Osteoblast (primary cell): Measurements from ENCODE around the gene CHD1. TPM values are rescaled to one million over a fixed set of nuclear protein-coding genes. Genes with fewer than 3 reads are reported as not detected.

ENCODE experiments used
- DNase-seq: peaks from one replicate; pipeline ENCODE4 v3.0.0; 2011; ENCODE audit warnings: low spot score, mixed read lengths; ENCODE audit not compliant: insufficient read length; ENCODE audit errors: missing footprints
- H2AFZ ChIP-seq: 2 replicates; pipeline ENCODE4 v1.6.0; 2011; ENCODE audit warnings: mild to moderate bottlenecking, low read length
- H3K27ac ChIP-seq: 2 replicates; pipeline ENCODE4 v1.5.1; 2011; ENCODE audit warnings: mild to moderate bottlenecking, low read depth, low read length, moderate library complexity
- H3K27me3 ChIP-seq: 2 replicates; pipeline ENCODE4 v1.6.0; 2012; ENCODE audit warnings: mild to moderate bottlenecking, control low read depth, inconsistent platforms, low read length, moderate library complexity; ENCODE audit not compliant: insufficient read depth
- H3K36me3 ChIP-seq: 2 replicates; pipeline ENCODE4 v1.5.1; 2011; ENCODE audit warnings: mild to moderate bottlenecking, low read length, control low read depth, moderate library complexity; ENCODE audit not compliant: insufficient read depth
- H3K4me1 ChIP-seq: 2 replicates; pipeline ENCODE4 v1.5.1; 2011; ENCODE audit warnings: mild to moderate bottlenecking, low read length, control low read depth, moderate library complexity; ENCODE audit not compliant: insufficient read depth
- H3K4me2 ChIP-seq: 2 replicates; pipeline ENCODE4 v1.6.0; 2011; ENCODE audit warnings: mild to moderate bottlenecking, low read length; ENCODE audit not compliant: insufficient read depth
- H3K4me3 ChIP-seq: fragments of 200-600 bp; sonication (generic); 3 replicates; pipeline ENCODE4 v1.5.1; 2012; ENCODE audit warnings: mild to moderate bottlenecking, low read length, inconsistent platforms; ENCODE audit not compliant: insufficient read depth
- H3K79me2 ChIP-seq: 2 replicates; pipeline ENCODE4 v1.6.0; 2012; ENCODE audit warnings: mild to moderate bottlenecking, low read length, control low read depth, inconsistent platforms; ENCODE audit not compliant: insufficient read depth
- H3K9me3 ChIP-seq: 2 replicates; pipeline ENCODE4 v1.5.1; 2011; ENCODE audit warnings: low read depth, low read length, control low read depth
- H4K20me1 ChIP-seq: 2 replicates; pipeline ENCODE4 v1.6.0; 2012; ENCODE audit warnings: mild to moderate bottlenecking, low read length, control low read depth; ENCODE audit not compliant: insufficient read depth
- total RNA-seq: library from RNA; depleted of rRNA; stranded (reverse); fragments of >200 nt; gene quantifications from 2 replicates; pipeline ENCODE4 v1.2.3, GENCODE V29; 2012
- TF ChIP-seq, protein P1 (sequence below): IDR thresholded peaks from 2 replicates; pipeline ENCODE4 v1.5.1; 2011; ENCODE audit warnings: mild to moderate bottlenecking, low read depth, low read length, moderate library complexity; ENCODE audit errors: extremely low read depth

The CHD1 gene
- total RNA-seq, 1 donor: 43.8 TPM

GRCh38 chr5:98827588-98828284 is 101.1 kb downstream of the CHD1 start:
- Histone ChIP-seq H3K36me3 (no peaks in the 10 kb centered on the region), H3K9me3 (no peaks in the 10 kb centered on the region), H3K27ac (no peak overlapping the region), H3K27me3 (no peaks in the 10 kb centered on the region), H3K4me3 (no peak overlapping the region), H2AFZ (no peak overlapping the region), H3K4me1 (no peaks in the 10 kb centered on the region), H3K4me2 (no peak overlapping the region), H4K20me1 (no peaks in the 10 kb centered on the region), H3K79me2 (no peaks in the 10 kb centered on the region)
- no peak for DNase-seq
- TF ChIP-seq, protein P1, sequence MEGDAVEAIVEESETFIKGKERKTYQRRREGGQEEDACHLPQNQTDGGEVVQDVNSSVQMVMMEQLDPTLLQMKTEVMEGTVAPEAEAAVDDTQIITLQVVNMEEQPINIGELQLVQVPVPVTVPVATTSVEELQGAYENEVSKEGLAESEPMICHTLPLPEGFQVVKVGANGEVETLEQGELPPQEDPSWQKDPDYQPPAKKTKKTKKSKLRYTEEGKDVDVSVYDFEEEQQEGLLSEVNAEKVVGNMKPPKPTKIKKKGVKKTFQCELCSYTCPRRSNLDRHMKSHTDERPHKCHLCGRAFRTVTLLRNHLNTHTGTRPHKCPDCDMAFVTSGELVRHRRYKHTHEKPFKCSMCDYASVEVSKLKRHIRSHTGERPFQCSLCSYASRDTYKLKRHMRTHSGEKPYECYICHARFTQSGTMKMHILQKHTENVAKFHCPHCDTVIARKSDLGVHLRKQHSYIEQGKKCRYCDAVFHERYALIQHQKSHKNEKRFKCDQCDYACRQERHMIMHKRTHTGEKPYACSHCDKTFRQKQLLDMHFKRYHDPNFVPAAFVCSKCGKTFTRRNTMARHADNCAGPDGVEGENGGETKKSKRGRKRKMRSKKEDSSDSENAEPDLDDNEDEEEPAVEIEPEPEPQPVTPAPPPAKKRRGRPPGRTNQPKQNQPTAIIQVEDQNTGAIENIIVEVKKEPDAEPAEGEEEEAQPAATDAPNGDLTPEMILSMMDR: no peak

DNA sequence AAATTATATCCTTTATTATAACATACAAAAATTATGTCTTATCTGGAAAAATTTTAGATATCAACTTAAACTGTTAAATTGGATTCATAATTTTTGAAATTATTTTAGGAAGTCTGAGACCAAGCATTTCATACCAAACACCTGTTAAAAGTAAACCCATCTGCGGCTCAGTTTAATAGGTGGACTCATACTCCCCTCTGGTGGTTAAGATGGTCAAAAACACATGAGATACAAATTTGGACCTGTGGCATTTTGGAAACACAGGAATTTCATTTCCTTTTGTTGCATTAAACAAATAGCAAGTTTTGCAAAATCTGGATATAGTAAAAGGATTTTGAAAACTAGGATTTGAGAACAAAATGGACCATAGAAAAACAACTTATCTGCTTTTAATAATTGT is 101.6 kb downstream of the CHD1 start:
- Histone ChIP-seq H3K27me3 (no peaks in the 10 kb centered on the region), H3K27ac (no peak overlapping the region), H3K79me2 (no peaks in the 10 kb centered on the region), H3K4me2 (no peak overlapping the region), H3K4me1 (no peaks in the 10 kb centered on the region), H3K9me3 (no peaks in the 10 kb centered on the region), H3K36me3 (no peaks in the 10 kb centered on the region), H2AFZ (no peak overlapping the region), H3K4me3 (no peak overlapping the region), H4K20me1 (no peaks in the 10 kb centered on the region)
- DNase-seq: no peak
- TF ChIP-seq, protein P1: peak; percentile 58

- Histone ChIP-seq H3K79me2 (no peaks in the 10 kb centered on the region), H3K27me3 (no peaks in the 10 kb centered on the region), H3K36me3 (no peaks in the 10 kb centered on the region), H3K4me1 (no peaks in the 10 kb centered on the region), H4K20me1 (no peaks in the 10 kb centered on the region), H3K4me3 (no peak overlapping the region), H3K4me2 (no peak overlapping the region), H2AFZ (no peak overlapping the region), H3K27ac (no peak overlapping the region), H3K9me3 (no peaks in the 10 kb centered on the region)
- TF ChIP-seq, protein P1: no peak
- DNase-seq: no peak
Measured at GRCh38 chr5:98825582-98826375, 103.0 kb downstream of the CHD1 start.

DNA sequence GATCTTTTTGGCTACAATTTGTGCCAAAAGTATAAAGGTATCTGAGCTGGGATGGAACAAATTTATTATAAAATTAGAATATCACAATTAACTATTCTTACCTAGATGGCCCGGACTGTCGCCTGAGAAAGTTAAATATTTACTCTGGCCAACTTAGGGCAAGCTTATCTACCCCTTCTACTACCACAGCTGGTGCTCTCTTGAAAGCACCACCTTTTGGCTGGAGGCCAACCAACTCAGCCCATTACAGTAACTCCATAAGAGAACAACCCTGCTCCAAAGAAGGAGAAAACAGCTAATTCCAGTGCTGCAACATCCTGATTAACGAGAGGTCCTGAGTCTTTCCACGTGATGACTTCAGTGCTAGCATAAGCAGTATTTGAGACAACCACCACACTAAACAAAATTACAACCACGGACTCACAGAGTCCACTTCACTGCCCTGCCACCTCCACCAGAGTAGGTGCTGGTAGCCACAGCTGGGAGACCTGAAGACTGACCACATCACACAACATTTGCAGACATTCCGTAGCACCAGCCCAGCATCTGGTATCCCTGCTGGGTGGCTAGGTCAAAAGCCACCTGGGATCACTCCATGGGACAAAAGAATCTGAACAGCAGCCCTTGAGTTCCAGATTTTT is 112.1 kb downstream of the CHD1 start:
- H3K27ac ChIP-seq: no peak overlapping the region
- H3K4me3 ChIP-seq: no peak overlapping the region
- no peaks in the 10 kb centered on the region for H3K4me1 ChIP-seq
- no peak for DNase-seq
- H3K27me3 ChIP-seq: no peaks in the 10 kb centered on the region
- H4K20me1 ChIP-seq: no peaks in the 10 kb centered on the region
- H3K36me3 ChIP-seq: no peaks in the 10 kb centered on the region
- TF ChIP-seq, protein P1: no peak
- no peaks in the 10 kb centered on the region for H3K79me2 ChIP-seq
- no peaks in the 10 kb centered on the region for H3K9me3 ChIP-seq
- H2AFZ ChIP-seq: no peak overlapping the region
- no peak overlapping the region for H3K4me2 ChIP-seq
